HepG2 (cell line): ENCODE measurements around the gene CYSLTR2. TPM values are rescaled to one million over a fixed set of nuclear protein-coding genes. Genes with fewer than 3 reads are reported as not detected.

Experiments used
- NFE2L2 ChIP-seq: fragments of 150-350 bp; IDR thresholded peaks from 2 replicates; pipeline ENCODE4 v1.6.1; 2014; ENCODE audit warnings: low read length
- ZNF354B ChIP-seq: sonication (generic); formaldehyde crosslinking; IDR thresholded peaks from 2 replicates; pipeline ENCODE4 v1.8.0; 2022; ENCODE audit warnings: mild to moderate bottlenecking, missing genetic modification reagents
- ZNF878 ChIP-seq: sonication (generic); formaldehyde crosslinking; IDR thresholded peaks from 2 replicates; pipeline ENCODE4 v1.8.1; 2023; ENCODE audit warnings: mild to moderate bottlenecking, missing genetic modification reagents, moderate library complexity
- polyA plus RNA-seq, 8 experiments: library from polyadenylated mRNA; depleted of rRNA in 3 of 8; stranded (reverse) in 7 of 8; unstranded in 1 of 8; fragments of >200 nt; fragmentation: Illumina TruSeq in 4 of 8; extraction: Trizol in 4 of 8; gene quantifications; 2 replicates each; pipeline versions ENCODE4 v1.2.1 to v1.2.3, GENCODE V29; 2011 to 2016; ENCODE audit warnings: low read depth in 4 of 8, missing spikeins in 1 of 8, mixed read lengths in 1 of 8; ENCODE audit not compliant: insufficient read depth in 1 of 8
- total RNA-seq, 5 experiments: library from RNA; depleted of rRNA; stranded (reverse); fragments of >200 nt; fragmentation: Illumina TruSeq; extraction: Trizol; gene quantifications; 2 replicates each; pipeline ENCODE4 v1.2.3, GENCODE V29; 2016; ENCODE audit warnings: low read depth in 1 of 5
- TF ChIP-seq, protein P1 (sequence below): sonication (generic); formaldehyde crosslinking; IDR thresholded peaks from 2 replicates; pipeline ENCODE4 v1.4.0; 2020; ENCODE audit warnings: missing genetic modification reagents, borderline replicate concordance
- TF ChIP-seq, protein P2 (sequence below), 2 experiments: fragments of 450-650 bp in 1 of 2; sonication (generic) in 1 of 2; formaldehyde crosslinking; IDR thresholded peaks; 2 replicates each; pipeline versions ENCODE4 v1.5.0 to v1.8.0; 2020 to 2022; ENCODE audit warnings: mild to moderate bottlenecking in 1 of 2, missing genetic modification reagents in 1 of 2
- TF ChIP-seq, protein P3 (sequence below): sonication (generic); formaldehyde crosslinking; IDR thresholded peaks from 2 replicates; pipeline ENCODE4 v1.4.0; 2020; ENCODE audit warnings: mild to moderate bottlenecking, missing genetic modification reagents

The CYSLTR2 gene
- total and polyA plus RNA-seq, 2 of the 13 experiments (the other 11 are each of a cell fraction or from before 2014, with no cell fraction given) = not detected

DNA sequence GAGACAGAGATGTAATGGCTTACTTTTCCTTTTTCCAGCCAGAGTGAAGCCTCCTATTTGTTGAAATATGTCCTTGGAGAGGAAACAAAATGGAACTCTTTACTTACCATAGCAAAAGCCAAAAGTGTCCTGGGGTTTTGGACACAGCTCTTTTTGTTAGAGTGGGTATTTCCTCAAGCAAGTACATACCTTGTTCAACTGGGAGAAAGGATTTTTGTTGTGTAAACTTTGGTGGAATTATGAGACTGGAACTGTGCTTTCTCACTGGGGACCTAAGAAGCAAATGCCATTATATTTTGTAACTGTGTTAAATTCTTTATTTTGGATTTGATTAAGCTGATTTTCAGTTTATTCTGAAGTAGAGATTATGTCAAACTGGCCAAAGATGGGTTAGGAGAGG lies 58.4 kb downstream of the CYSLTR2 start (continued):
- TF ChIP-seq, protein P1, sequence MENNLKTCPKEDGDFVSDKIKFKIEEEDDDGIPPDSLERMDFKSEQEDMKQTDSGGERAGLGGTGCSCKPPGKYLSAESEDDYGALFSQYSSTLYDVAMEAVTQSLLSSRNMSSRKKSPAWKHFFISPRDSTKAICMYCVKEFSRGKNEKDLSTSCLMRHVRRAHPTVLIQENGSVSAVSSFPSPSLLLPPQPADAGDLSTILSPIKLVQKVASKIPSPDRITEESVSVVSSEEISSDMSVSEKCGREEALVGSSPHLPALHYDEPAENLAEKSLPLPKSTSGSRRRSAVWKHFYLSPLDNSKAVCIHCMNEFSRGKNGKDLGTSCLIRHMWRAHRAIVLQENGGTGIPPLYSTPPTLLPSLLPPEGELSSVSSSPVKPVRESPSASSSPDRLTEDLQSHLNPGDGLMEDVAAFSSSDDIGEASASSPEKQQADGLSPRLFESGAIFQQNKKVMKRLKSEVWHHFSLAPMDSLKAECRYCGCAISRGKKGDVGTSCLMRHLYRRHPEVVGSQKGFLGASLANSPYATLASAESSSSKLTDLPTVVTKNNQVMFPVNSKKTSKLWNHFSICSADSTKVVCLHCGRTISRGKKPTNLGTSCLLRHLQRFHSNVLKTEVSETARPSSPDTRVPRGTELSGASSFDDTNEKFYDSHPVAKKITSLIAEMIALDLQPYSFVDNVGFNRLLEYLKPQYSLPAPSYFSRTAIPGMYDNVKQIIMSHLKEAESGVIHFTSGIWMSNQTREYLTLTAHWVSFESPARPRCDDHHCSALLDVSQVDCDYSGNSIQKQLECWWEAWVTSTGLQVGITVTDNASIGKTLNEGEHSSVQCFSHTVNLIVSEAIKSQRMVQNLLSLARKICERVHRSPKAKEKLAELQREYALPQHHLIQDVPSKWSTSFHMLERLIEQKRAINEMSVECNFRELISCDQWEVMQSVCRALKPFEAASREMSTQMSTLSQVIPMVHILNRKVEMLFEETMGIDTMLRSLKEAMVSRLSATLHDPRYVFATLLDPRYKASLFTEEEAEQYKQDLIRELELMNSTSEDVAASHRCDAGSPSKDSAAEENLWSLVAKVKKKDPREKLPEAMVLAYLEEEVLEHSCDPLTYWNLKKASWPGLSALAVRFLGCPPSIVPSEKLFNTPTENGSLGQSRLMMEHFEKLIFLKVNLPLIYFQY (CRISPR knock-in tag) = no peak
- TF ChIP-seq NFE2L2 (no peak), ZNF878 (CRISPR knock-in tag) (no peak), ZNF354B (CRISPR knock-in tag) (no peak)
- TF ChIP-seq, protein P2, sequence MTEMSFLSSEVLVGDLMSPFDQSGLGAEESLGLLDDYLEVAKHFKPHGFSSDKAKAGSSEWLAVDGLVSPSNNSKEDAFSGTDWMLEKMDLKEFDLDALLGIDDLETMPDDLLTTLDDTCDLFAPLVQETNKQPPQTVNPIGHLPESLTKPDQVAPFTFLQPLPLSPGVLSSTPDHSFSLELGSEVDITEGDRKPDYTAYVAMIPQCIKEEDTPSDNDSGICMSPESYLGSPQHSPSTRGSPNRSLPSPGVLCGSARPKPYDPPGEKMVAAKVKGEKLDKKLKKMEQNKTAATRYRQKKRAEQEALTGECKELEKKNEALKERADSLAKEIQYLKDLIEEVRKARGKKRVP (CRISPR knock-in tag; IDR thresholded peaks at IDR 0.05) = no peak
- TF ChIP-seq, protein P3, sequence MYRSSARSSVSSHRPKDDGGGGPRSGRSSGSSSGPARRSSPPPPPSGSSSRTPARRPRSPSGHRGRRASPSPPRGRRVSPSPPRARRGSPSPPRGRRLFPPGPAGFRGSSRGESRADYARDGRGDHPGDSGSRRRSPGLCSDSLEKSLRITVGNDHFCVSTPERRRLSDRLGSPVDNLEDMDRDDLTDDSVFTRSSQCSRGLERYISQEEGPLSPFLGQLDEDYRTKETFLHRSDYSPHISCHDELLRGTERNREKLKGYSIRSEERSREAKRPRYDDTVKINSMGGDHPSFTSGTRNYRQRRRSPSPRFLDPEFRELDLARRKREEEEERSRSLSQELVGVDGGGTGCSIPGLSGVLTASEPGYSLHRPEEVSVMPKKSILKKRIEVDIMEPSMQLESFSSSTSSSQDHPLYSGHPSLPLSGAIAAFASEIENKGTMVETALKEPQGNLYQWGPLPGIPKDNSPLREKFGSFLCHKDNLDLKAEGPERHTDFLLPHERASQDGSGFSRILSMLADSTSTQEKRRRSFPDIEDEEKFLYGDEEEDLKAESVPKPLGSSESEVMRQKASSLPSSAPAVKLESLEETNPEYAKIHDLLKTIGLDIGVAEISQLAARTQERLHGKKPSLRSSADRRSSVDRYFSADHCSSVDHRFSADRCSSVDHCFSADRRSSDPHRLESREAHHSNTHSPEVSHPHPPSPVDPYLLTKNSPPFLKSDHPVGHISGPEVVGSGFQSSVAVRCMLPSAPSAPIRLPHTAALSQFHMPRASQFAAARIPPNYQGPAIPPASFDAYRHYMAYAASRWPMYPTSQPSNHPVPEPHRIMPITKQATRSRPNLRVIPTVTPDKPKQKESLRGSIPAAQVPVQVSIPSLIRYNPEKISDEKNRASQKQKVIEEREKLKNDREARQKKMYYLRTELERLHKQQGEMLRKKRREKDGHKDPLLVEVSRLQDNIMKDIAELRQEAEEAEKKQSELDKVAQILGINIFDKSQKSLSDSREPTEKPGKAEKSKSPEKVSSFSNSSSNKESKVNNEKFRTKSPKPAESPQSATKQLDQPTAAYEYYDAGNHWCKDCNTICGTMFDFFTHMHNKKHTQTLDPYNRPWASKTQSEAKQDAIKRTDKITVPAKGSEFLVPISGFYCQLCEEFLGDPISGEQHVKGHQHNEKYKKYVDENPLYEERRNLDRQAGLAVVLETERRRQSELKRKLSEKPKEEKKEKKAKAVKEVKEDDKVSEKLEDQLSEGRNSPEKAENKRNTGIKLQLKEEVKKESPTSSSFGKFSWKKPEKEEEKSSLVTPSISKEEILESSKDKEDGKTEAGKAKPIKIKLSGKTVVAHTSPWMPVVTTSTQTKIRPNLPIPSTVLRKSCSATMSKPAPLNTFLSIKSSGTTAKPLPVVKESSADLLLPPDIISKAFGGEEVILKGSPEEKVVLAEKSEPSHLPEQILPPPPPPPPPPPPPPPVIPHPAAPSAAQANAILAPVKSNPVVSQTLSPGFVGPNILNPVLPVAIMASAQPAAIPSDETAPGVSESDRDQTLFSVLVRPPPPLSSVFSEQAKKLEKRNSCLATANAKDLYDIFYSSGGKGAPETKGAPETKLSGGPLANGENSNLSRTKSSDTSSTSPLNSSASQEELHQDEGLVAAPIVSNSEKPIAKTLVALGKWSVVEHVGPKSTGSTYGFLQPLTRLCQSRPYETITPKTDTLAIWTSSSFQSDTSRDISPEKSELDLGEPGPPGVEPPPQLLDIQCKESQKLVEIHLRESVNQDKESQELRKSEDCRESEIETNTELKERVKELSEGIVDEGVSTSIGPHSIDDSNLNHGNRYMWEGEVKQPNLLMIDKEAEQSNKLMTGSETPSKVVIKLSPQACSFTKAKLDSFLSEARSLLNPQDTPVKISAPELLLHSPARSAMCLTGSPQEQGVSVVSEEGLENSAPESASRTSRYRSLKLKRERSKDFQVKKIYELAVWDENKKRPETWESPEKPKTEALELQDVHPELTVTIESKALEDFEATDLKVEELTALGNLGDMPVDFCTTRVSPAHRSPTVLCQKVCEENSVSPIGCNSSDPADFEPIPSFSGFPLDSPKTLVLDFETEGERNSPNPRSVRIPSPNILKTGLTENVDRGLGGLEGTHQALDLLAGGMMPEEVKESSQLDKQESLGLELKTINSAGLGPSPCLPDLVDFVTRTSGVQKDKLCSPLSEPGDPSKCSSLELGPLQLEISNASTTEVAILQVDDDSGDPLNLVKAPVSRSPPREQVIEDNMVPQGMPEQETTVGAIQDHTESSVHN (CRISPR knock-in tag) = no peak
